ENCODE measurements around the gene CCDC188.
"Not testable (repeated sequence)": the region's sequence is repeated elsewhere in the genome, so short reads cannot be mapped to it uniquely, and the experiment has no call there.

CCDC188 gene

GRCh38 chr22:20169253-20169822 lies 18.5 kb upstream of the CCDC188 start:
- no peak for DNase-seq (ENCODE audit: low spot score)

- no peak for DNase-seq (ENCODE audit: low spot score)
These were observed 16.9 kb upstream of the CCDC188 start for GRCh38 chr22:20167643-20168322.

GRCh38 chr22:20166703-20167102 lies 15.8 kb upstream of the CCDC188 start:
- DNase-seq (ENCODE audit: low spot score) = no peak

GRCh38 chr22:20165913-20166312 lies 15.1 kb upstream of the CCDC188 start:
- DNase-seq (ENCODE audit: low spot score) = no peak

GRCh38 chr22:20165421-20165820 lies 14.6 kb upstream of the CCDC188 start:
- DNase-seq (ENCODE audit: low spot score) = no peak

- no peak for DNase-seq (ENCODE audit: low spot score)
These were observed 14.0 kb upstream of the CCDC188 start for GRCh38 chr22:20164863-20165262.

GRCh38 chr22:20160041-20160440 lies 9.2 kb upstream of the CCDC188 start:
- DNase-seq (ENCODE audit: low spot score) = no peak

- not testable (repeated sequence) for DNase-seq (ENCODE audit: low spot score)
These were observed 8.7 kb upstream of the CCDC188 start for GRCh38 chr22:20159531-20159930.

GRCh38 chr22:20159076-20159475 lies 8.2 kb upstream of the CCDC188 start:
- no peak for DNase-seq (ENCODE audit: low spot score)

GRCh38 chr22:20158391-20159036 lies 7.7 kb upstream of the CCDC188 start:
- DNase-seq (ENCODE audit: low spot score) = no peak

- no peak for DNase-seq (ENCODE audit: low spot score)
These were observed 6.8 kb upstream of the CCDC188 start for GRCh38 chr22:20157430-20158183.

GRCh38 chr22:20156611-20157429 lies 6.0 kb upstream of the CCDC188 start:
- DNase-seq (ENCODE audit: low spot score) = peak; percentile 37

- DNase-seq (ENCODE audit: low spot score) = no peak
These were observed 5.2 kb upstream of the CCDC188 start for GRCh38 chr22:20156042-20156389.

GRCh38 chr22:20155330-20156041 lies 4.6 kb upstream of the CCDC188 start:
- DNase-seq (ENCODE audit: low spot score) = peak; percentile 66

- DNase-seq (ENCODE audit: low spot score) = peak; percentile 26
These were observed 3.8 kb upstream of the CCDC188 start for GRCh38 chr22:20154602-20155187.

GRCh38 chr22:20153945-20154344 lies 3.1 kb upstream of the CCDC188 start:
- DNase-seq (ENCODE audit: low spot score) = no peak

GRCh38 chr22:20152464-20152890 lies 1.6 kb upstream of the CCDC188 start:
- DNase-seq (ENCODE audit: low spot score) = no peak

- no peak for DNase-seq (ENCODE audit: low spot score)
These were observed 377 bp upstream of the CCDC188 start for GRCh38 chr22:20151276-20151588.

GRCh38 chr22:20149257-20150250 lies 1.3 kb downstream of the CCDC188 start:
- no peak for DNase-seq (ENCODE audit: low spot score)

- no peak for DNase-seq (ENCODE audit: low spot score)
These were observed 2.4 kb downstream of the CCDC188 start for GRCh38 chr22:20148414-20148813.
